ENCODE data around the gene SLC44A4. TPM values are rescaled to one million over a fixed set of nuclear protein-coding genes. Genes with fewer than 3 reads are reported as not detected.
A peak's percentile ranks its signal among the peaks of the same experiment; 100 is the strongest.

The SLC44A4 gene
- total RNA-seq, 2 donors from 2014 or later: 7.3 to 19.2 TPM

DNA sequence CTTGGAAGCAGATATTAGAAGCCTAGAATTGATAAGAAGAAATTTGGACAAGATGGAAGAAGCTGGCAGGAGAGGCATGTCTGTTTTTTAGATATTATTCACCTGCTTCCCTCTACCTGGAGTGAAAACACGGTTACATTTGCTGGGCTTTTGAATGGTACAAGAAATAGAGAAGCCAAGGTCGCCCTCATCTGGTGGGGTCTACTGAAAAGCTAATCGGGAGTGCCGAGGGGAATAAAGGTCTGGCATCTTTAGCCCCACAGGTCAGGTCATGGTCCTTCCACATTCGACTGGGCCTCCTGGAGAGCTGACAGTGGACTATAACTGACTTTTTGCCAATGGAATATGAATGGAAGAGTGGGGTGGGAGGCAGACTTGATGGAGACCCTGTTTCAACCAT is 44.1 kb upstream of the SLC44A4 start:
- Histone ChIP-seq H3K4me1 (no peaks in the 10 kb centered on the region), H3K27ac (no peak overlapping the region), H3K9me3 (no peaks in the 10 kb centered on the region), H3K27me3 (no peaks in the 10 kb centered on the region), H3K36me3 (replicated peaks in 1 of 2; ENCODE audit: insufficient read depth in 1 of 2, low read depth in 2 of 2) (no peaks in the 10 kb centered on the region), H3K4me3 (no peak overlapping the region)
- peak in 1 of 4 donors; percentile 49 for DNase-seq
- intact Hi-C loops (cut with DNase I): no loop called here
- ATAC-seq: no peak
- TF ChIP-seq, protein P1, sequence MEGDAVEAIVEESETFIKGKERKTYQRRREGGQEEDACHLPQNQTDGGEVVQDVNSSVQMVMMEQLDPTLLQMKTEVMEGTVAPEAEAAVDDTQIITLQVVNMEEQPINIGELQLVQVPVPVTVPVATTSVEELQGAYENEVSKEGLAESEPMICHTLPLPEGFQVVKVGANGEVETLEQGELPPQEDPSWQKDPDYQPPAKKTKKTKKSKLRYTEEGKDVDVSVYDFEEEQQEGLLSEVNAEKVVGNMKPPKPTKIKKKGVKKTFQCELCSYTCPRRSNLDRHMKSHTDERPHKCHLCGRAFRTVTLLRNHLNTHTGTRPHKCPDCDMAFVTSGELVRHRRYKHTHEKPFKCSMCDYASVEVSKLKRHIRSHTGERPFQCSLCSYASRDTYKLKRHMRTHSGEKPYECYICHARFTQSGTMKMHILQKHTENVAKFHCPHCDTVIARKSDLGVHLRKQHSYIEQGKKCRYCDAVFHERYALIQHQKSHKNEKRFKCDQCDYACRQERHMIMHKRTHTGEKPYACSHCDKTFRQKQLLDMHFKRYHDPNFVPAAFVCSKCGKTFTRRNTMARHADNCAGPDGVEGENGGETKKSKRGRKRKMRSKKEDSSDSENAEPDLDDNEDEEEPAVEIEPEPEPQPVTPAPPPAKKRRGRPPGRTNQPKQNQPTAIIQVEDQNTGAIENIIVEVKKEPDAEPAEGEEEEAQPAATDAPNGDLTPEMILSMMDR (IDR thresholded peaks at IDR 0.05): peak in 3 of 7 experiments; percentile 8 to 28 (median 12)
- no peak for TF ChIP-seq POLR2A (IDR thresholded peaks at IDR 0.05)
- WGBS, 2 donors: 9 to 11% methylated on average over 5 of the region's 5 CpGs

DNA sequence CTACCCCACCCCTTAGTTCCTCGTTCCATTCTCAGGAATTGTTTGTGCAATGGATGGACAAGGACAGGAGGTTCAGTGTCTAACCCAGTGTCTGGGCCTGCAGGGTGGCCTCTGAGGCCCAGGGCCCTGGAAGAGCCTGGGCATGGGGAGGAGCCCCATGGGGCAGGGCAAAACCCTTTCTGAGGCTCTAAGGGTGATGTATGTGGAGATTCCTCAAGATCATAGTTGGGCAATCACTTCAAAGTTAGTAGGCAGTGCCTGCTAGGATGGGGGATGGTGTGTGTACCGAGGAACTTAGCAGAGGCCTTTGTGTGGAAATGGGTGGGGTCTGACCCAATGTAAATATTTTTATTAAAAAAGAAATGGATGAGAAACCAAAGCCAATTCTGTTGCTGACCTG is 42.0 kb upstream of the SLC44A4 start:
- DNase-seq: no peak
- TF ChIP-seq, protein P1 (IDR thresholded peaks at IDR 0.05): no peak
- no peak for TF ChIP-seq POLR2A (IDR thresholded peaks at IDR 0.05)

DNA sequence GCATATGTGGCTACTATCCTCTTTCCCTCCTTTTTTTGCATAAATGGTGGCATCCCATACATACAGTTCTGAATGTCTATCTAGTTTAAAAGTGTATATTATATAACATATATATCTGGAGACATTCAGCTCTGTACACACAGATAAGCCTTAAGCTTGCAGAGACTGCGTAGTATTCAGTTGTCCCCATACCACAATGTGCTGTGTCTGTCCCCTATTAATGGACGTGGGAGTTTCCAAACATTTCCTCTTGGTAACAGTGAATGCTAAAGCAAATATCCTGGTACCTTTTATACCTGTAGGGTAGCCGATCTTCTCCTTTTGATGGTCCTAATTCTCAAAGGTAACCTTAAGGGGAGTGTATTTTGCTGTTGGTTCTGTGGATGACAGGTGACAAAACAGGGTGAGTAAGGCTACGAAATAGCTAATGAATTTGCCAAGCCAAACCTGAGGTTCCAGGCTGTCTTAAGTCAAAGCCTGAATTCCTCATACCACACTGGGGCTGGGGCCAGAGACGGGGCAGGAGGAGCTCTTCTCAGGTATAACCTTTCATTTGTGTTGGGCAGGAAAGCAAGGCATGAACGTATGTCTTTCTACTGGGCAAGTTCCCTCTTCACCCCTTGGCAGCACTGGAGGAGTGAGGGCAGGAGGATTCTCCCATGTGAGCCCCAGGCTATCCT is 41.0 kb upstream of the SLC44A4 start:
- no peaks in the 10 kb centered on the region for H3K36me3 ChIP-seq (replicated peaks in 1 of 2; ENCODE audit: insufficient read depth in 1 of 2, low read depth in 2 of 2)
- DNase-seq (no peak), ATAC-seq (no peak)
- H3K4me1 ChIP-seq: no peaks in the 10 kb centered on the region
- H3K4me3 ChIP-seq: no peak overlapping the region
- TF ChIP-seq, protein P1 (IDR thresholded peaks at IDR 0.05): no peak
- TF ChIP-seq POLR2A (IDR thresholded peaks at IDR 0.05): no peak
- H3K9me3 ChIP-seq: no peaks in the 10 kb centered on the region
- no peak overlapping the region for H3K27ac ChIP-seq
- no peaks in the 10 kb centered on the region for H3K27me3 ChIP-seq
- WGBS, 2 donors: 77 to 88% methylated on average over 5 to 6 of the region's 6 CpGs
- intact Hi-C loops (cut with DNase I): no loop called here

More for the DNA sequence above, 42.0 kb upstream of the SLC44A4 start:
- Histone ChIP-seq H3K4me1 (no peaks in the 10 kb centered on the region), H3K27me3 (no peaks in the 10 kb centered on the region), H3K27ac (no peak overlapping the region), H3K9me3 (no peaks in the 10 kb centered on the region), H3K36me3 (replicated peaks in 1 of 2; ENCODE audit: insufficient read depth in 1 of 2, low read depth in 2 of 2) (no peaks in the 10 kb centered on the region), H3K4me3 (no peak overlapping the region)
- intact Hi-C loops (cut with DNase I): no loop called here
- no peak for ATAC-seq
- 53 to 60% methylated on average over 1 to 2 of the region's 2 CpGs for WGBS, 2 donors

DNA sequence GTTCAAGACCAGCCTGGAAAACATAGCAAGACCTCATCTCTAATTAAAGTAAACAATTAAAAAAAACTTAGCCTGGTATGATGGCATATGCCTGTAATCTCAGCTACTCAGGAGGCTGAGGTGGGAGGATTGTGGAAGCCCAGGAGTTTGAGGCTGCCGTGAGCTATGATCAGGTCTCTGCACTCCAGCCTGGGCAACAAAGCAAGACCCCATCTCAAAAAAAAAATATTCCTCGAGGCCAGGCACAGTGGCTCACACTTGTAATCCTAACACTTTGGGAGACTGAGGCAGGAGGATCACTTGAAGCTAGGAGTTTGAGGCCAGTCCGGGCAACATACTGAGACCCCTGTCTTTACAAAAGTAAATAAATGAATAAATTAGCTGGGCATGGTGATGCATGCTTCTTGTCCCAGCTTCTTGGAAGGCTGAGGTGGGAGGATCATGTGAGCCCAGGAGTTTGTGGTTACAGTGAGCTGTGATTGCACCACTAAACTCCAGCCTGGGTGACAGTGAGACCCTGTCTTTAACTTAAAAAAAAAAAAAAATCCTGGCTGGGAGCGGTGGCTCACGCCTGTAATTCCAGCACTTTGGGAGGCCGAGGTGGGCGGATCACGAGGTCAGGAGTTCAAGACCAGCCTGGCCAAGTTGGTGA is 39.4 kb upstream of the SLC44A4 start:
- no peaks in the 10 kb centered on the region for H3K9me3 ChIP-seq
- no peaks in the 10 kb centered on the region for H3K27me3 ChIP-seq
- TF ChIP-seq, protein P1 (IDR thresholded peaks at IDR 0.05): no peak
- TF ChIP-seq POLR2A (IDR thresholded peaks at IDR 0.05): no peak
- no peak overlapping the region for H3K4me3 ChIP-seq
- no peak overlapping the region for H3K27ac ChIP-seq
- no peak for DNase-seq
- no peaks in the 10 kb centered on the region for H3K4me1 ChIP-seq
- WGBS, 2 donors: 74% methylated on average over 8 of the region's 8 CpGs
- intact Hi-C loops (cut with DNase I): no loop called here
- no peak for ATAC-seq
- H3K36me3 ChIP-seq (replicated peaks in 1 of 2; ENCODE audit: insufficient read depth in 1 of 2, low read depth in 2 of 2): no peaks in the 10 kb centered on the region
